ENCODE data around the gene RAB35. TPM values are rescaled to one million over a fixed set of nuclear protein-coding genes. Genes with fewer than 3 reads are reported as not detected.

The RAB35 gene
- total and polyA plus RNA-seq, 2 donors (not counting 1 experiment from before 2014, with no cell fraction given), result 20.4 to 52.9 TPM

GRCh38 chr12:120125792-120126634 lies 9.5 kb upstream of the RAB35 start:
- H3K79me2 ChIP-seq (ENCODE audit: control insufficient read depth, insufficient read depth, low read length), result peaks cover 1% of the 10 kb centered on the region
- no peak overlapping the region for H3K9ac ChIP-seq (ENCODE audit: low read length)
- 97% methylated on average over 2 of the region's 6 CpGs for WGBS (ENCODE audit: insufficient coverage)
- H3K4me3 ChIP-seq (ENCODE audit: control extremely low read depth in 1 of 5, extremely low read depth in 1 of 5, insufficient read depth in 1 of 5, low read depth in 2 of 5, low read length in 4 of 5), result no peak overlapping the region
- no peak overlapping the region for H3K27ac ChIP-seq (ENCODE audit: low read length in 2 of 2)
- no peaks in the 10 kb centered on the region for H3K27me3 Mint-ChIP-seq
- H3K4me3 Mint-ChIP-seq, result no peak overlapping the region
- no peak for ATAC-seq (ENCODE audit: low read depth)
- intact Hi-C loops (cut with micrococcal nuclease), result no loop called here
- CTCF ChIA-PET, result no interaction called here
- no peaks in the 10 kb centered on the region for H3K9me3 ChIP-seq (ENCODE audit: control extremely low read depth in 1 of 3, control insufficient read depth in 2 of 3, insufficient read depth in 1 of 3, low read length in 2 of 3)
- POLR2A ChIA-PET, result interaction anchor here (0.6 kb wide), 1 partner anchor 77 kb away, joined by 8 read pairs; no protein-coding TSS in a partner anchor
- peak overlapping the region; percentile 53 for H3K27ac Mint-ChIP-seq
- H3K4me1 ChIP-seq (ENCODE audit: control insufficient read depth in 2 of 2, insufficient read depth in 2 of 2, low read length in 2 of 2), result peaks cover 13 to 30% of the 10 kb centered on the region in 2 donors
- peaks cover 25% of the 10 kb centered on the region for H3K4me1 Mint-ChIP-seq
- H3K9me3 Mint-ChIP-seq (ENCODE audit: insufficient read depth), result no peaks in the 10 kb centered on the region
- peaks cover 2 to 41% of the 10 kb centered on the region in 2 experiments for H3K36me3 ChIP-seq (replicated peaks in 1 of 2; ENCODE audit: control extremely low read depth in 1 of 2, control insufficient read depth in 1 of 2, extremely low read depth in 1 of 2, insufficient read depth in 2 of 2, low read length in 1 of 2)
- no peak overlapping the region for H2AFZ ChIP-seq (ENCODE audit: insufficient read depth, low read depth, low read length, poor library complexity, severe bottlenecking)
- no peak for DNase-seq
- H3K4me2 ChIP-seq (replicated peaks; ENCODE audit: low read depth, low read length, poor library complexity, severe bottlenecking), result no peak overlapping the region
- no peaks in the 10 kb centered on the region for H3K27me3 ChIP-seq (replicated peaks in 1 of 4; ENCODE audit: control extremely low read depth in 1 of 4, control insufficient read depth in 3 of 4, insufficient read depth in 4 of 4, low read length in 3 of 4)
- TF ChIP-seq CTCF (IDR thresholded peaks at IDR 0.05) (no peak), EZH2 (IDR thresholded peaks at IDR 0.05; ENCODE audit: borderline replicate concordance, insufficient read depth, low read depth, low read length, poor library complexity, severe bottlenecking) (no peak)
- peaks cover under 1% of the 10 kb centered on the region for H4K20me1 ChIP-seq (ENCODE audit: control insufficient read depth, insufficient read depth, low read length, poor library complexity, severe bottlenecking)

- TF ChIP-seq EZH2 (IDR thresholded peaks at IDR 0.05; ENCODE audit: borderline replicate concordance, insufficient read depth, low read depth, low read length, poor library complexity, severe bottlenecking), result no peak
- no peak for TF ChIP-seq CTCF (IDR thresholded peaks at IDR 0.05)
- Histone ChIP-seq H4K20me1 (ENCODE audit: control insufficient read depth, insufficient read depth, low read length, poor library complexity, severe bottlenecking) (peaks cover 6% of the 10 kb centered on the region), H2AFZ (ENCODE audit: insufficient read depth, low read depth, low read length, poor library complexity, severe bottlenecking) (no peak overlapping the region), H3K9me3 (ENCODE audit: control extremely low read depth in 1 of 3, control insufficient read depth in 2 of 3, insufficient read depth in 1 of 3, low read length in 2 of 3) (no peaks in the 10 kb centered on the region), H3K4me1 (ENCODE audit: control insufficient read depth in 2 of 2, insufficient read depth in 2 of 2, low read length in 2 of 2) (peaks cover 13 to 37% of the 10 kb centered on the region in 2 donors), H3K79me2 (ENCODE audit: control insufficient read depth, insufficient read depth, low read length) (peaks cover 10% of the 10 kb centered on the region), H3K36me3 (replicated peaks in 1 of 2; ENCODE audit: control extremely low read depth in 1 of 2, control insufficient read depth in 1 of 2, extremely low read depth in 1 of 2, insufficient read depth in 2 of 2, low read length in 1 of 2) (peaks cover 0 to 32% of the 10 kb centered on the region in 2 experiments), H3K4me3 (ENCODE audit: control extremely low read depth in 1 of 5, extremely low read depth in 1 of 5, insufficient read depth in 1 of 5, low read depth in 2 of 5, low read length in 4 of 5) (no peak overlapping the region), H3K9ac (ENCODE audit: low read length) (no peak overlapping the region), H3K4me2 (replicated peaks; ENCODE audit: low read depth, low read length, poor library complexity, severe bottlenecking) (no peak overlapping the region), H3K27me3 (replicated peaks in 1 of 4; ENCODE audit: control extremely low read depth in 1 of 4, control insufficient read depth in 3 of 4, insufficient read depth in 4 of 4, low read length in 3 of 4) (no peaks in the 10 kb centered on the region), H3K27ac (ENCODE audit: low read length in 2 of 2) (no peak overlapping the region)
- H3K9me3 Mint-ChIP-seq (ENCODE audit: insufficient read depth), result no peaks in the 10 kb centered on the region
- POLR2A ChIA-PET, result no interaction called here
- WGBS (ENCODE audit: insufficient coverage), result no CpG with 5 or more reads among the region's 4 CpGs
- no peak overlapping the region for H3K4me3 Mint-ChIP-seq
- peaks cover 31% of the 10 kb centered on the region for H3K4me1 Mint-ChIP-seq
- ATAC-seq (ENCODE audit: low read depth) (no peak), DNase-seq (no peak)
- no peaks in the 10 kb centered on the region for H3K27me3 Mint-ChIP-seq
- no peak overlapping the region for H3K27ac Mint-ChIP-seq
- CTCF ChIA-PET, result no interaction called here
- intact Hi-C loops (cut with micrococcal nuclease), result no loop called here
Measured at GRCh38 chr12:120125029-120125428, 8.5 kb upstream of the RAB35 start.
